Superior temporal gyrus (tissue), 1 donor: ENCODE data around the gene MAP3K4.

ENCODE experiments used
- DNase-seq: peaks from one replicate; pipeline ENCODE4 v3.0.0-alpha.2; 2016; ENCODE audit errors: extremely low spot score

The MAP3K4 gene

GRCh38 chr6:161037873-161038228, 46.3 kb downstream of the MAP3K4 start:
- DNase-seq, result no peak

GRCh38 chr6:161038229-161039031, 46.9 kb downstream of the MAP3K4 start:
- DNase-seq, result no peak

DNA sequence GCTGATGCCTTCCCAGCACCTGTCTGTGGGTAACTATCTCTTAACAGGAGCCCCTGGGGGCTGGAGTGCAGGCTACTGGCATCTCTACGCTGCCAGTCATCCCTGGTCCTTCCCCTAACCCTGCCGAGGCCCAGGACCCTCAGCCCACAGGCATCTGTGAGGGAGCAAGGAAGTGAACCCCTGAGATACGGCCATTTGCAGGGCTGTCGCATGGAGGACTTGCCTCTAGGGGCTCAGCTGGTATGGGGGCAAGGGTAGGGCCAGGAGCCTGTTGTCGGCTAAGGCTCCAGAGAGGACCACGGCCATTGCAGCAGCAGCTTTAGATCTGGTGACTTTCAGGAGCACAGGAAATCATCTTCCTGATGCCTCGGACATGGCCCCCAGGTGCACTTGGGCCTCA, 49.7 kb downstream of the MAP3K4 start:
- DNase-seq, result no peak

DNA sequence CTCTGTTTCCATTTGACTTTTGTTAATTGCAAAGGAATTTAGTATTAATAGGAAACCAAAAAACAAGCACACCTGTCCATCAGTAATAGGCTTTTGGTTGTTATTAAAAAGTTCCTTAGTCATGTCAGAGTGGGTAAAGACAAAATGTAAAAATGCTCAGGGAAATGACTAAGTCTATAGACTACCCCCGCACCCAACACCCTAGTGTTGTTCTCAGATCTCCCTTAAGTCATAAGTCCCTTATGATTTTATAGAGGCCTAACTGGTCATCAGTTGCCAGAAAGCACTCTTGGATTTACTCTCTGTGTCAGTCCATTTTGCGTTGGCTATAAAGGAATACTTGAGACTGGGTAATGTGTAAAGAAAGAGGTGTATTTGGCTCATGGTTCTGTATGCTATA, 52.8 kb downstream of the MAP3K4 start:
- DNase-seq, result no peak

GRCh38 chr6:161048641-161049040, 57.1 kb downstream of the MAP3K4 start:
- no peak for DNase-seq

DNA sequence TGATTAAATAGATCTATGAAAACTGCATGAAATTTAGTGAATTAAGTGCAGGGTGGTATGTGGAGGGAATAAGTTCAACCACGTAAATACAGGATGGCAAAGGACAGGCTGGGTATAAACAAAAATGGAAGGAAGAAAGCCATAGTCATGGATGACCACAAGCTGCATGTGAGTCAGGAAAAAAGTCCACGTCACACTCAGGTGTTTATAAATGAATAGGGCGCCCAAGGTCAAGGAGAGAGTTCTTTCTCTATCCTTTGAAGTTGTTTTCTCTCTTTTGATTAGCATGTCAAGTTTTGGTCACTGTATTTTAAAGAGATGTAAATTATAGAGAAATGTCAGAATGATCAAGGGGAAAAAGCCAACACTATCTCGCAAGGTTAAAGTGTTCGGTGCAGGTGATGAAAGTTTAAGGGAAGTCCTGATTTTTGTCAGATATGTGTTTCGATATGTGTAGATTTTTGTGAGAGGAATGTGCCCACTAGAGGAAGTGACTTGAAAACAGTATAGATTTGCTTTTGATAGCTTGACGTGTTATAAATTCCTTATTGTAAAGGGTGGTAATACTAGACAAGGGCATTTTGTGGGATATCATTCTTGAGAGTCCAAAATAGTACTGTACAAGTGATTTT, 58.7 kb downstream of the MAP3K4 start:
- DNase-seq, result no peak

DNA sequence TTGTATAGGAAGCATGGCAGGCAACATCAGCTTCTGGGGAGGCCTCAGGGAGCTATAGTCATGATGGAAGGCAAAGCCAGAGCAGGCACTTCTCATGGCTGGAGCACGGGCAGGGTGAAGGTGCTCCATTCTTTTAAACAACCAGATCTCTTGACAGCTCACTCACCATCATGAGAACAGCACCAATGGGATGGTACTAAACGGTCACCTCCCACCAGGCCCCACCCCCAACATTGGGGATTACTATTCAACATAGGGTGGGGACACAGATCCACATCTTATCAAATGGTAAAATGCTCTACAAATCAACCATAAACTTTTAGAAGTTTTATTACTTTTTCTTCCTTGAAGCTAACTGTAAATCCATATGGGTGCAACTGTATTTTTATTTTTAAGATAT, 61.5 kb downstream of the MAP3K4 start:
- DNase-seq, result no peak

- DNase-seq, result no peak
These were observed 63.3 kb downstream of the MAP3K4 start for GRCh38 chr6:161054876-161055275.

- DNase-seq, result no peak
These were observed 64.9 kb downstream of the MAP3K4 start for GRCh38 chr6:161056451-161056850.

DNA sequence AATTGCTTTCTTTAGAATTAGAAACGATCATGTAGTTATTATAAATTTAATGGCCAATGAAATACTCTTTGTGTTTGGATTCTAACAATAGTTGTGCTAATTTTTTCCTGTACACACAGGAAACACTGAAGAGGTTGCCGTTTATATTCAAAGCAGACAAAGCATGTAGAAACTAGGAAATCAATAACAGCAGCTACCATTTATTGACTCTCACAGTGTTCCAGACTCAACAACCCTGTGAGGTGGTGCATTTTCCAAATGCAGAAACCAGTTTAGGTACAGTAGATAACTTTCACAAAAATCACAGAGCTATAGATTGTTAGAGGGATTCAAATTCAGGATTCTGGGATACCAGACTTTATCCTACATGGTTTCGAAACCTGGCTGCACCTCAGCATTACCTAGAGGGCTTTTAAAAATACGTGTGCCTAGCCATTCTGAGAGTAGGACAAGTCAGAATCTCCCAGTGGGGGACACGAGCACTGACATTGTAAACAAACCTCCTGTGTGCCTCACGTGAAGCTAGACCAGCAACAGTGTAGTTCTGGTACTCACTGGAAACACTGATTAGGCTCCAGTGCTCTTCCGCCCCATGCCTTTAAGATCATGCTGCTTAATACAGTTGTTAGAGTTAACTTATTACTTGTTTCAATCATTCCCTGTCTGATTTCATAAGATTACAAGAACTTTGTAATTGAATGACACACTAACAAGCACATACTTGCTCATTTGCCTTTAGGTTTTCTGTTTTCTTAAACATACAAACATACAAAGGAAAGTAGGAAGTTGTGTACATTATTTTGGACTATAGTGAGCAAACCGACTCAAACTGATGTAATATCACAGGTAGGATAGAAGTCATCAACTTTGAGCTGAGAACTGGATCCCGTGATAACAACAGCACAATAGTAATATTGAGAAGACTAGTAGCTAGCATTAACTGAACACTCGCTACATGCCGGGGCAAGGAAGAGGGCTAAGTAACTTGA, 65.8 kb downstream of the MAP3K4 start:
- DNase-seq, result no peak

GRCh38 chr6:161058741-161059140, 67.2 kb downstream of the MAP3K4 start:
- DNase-seq, result no peak

DNA sequence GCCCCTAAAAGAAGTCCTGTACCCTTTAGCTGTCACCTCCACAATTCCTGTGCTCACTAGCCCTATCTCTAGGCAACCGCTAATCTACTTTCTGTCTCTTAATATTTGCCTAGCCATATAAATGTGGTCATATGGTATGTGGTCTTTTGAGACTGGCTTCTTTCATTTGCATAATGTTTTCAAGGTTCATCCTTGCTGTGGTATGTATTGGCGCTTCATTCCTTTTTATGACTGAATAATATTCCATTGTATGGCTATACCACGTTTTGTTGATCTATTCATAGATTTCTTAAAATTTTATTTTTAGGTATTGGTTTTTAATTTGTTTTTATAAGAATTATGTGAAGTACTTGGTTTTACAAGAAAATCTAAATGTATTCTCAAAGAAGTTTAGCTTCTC, 70.0 kb downstream of the MAP3K4 start:
- DNase-seq, result no peak

DNA sequence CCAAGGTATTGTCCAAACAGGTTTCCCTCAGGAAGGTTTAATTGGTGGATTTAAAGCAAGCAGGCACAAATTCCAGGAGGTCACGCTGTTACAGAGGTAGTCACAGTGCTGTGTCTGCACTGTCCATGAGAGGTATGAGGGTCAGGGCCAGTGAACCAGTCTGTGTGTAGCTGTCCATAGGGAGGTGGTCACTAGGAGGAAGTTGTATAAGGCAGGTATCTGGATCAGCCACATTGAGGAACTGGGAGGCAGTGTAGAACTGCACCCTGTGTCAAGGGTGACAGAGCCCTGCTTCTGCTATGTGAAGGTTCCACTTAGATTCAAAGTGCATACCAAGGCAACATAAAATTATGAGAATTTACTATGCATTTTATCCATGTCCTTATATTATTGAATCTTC, 73.3 kb downstream of the MAP3K4 start:
- DNase-seq, result no peak

- DNase-seq, result no peak
These were observed 74.9 kb downstream of the MAP3K4 start for GRCh38 chr6:161066511-161066910.

GRCh38 chr6:161067749-161068148, 76.2 kb downstream of the MAP3K4 start:
- DNase-seq, result no peak

- DNase-seq, result no peak
These were observed 76.8 kb downstream of the MAP3K4 start for GRCh38 chr6:161068321-161068741.

DNA sequence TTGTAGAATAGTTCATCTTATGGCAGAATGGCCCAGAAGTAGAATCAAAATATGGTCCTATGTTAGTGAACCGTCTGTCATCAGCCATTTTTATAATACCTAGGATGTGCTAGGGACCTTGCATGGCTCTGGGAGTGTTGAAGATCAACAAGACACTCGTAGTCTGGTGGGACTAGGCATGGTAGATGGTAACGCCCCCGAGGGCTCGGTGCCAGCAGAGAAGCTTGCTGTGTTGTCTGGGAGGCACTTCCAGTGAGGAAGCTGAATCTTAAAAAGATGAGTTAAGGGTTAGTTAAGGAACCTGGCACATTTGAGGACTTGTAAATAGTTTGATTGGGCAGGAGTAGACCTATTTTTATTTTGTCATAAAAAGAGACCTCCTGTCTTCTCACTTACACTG, 82.4 kb downstream of the MAP3K4 start:
- DNase-seq, result no peak

- DNase-seq, result no peak
These were observed 83.0 kb downstream of the MAP3K4 start for GRCh38 chr6:161074496-161075121.

GRCh38 chr6:161076181-161076677, 84.7 kb downstream of the MAP3K4 start:
- DNase-seq, result no peak

DNA sequence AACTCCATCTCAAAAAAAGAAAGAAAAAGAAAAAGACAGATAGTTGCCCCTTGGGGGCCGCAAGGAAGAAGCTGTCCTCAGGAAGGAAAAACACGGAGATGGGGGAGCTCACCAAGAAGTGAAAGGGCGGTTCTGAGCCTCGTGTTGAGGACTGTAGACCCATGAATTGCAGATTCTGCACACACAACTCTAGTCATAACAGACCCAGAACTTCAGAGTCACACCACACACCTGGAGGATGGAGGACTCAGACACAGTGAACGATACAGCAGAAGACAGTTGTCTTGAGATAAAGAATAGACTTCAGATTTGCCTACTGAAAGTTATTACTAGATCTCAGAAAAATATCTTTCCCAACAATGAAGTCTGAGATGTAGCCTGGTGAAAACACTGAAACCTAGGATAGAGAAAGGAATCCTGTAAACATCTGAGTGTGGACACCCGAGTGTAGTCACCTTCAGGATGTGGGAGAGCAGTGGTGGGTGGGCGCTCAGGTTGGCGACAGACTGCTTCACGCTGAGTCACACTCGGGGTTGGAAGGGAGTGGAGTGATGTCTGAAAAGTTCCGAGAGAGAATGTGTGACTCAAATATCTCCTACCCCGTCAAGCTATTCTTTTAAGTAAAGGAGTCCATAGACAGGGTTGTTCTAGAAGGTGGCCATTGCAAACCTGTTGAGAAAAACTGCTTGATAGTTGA, 88.1 kb downstream of the MAP3K4 start:
- peak; percentile 36 for DNase-seq
